Measurements from ENCODE around the gene UPK3BL1.
"Not testable (repeated sequence)": the region's sequence is repeated elsewhere in the genome, so short reads cannot be mapped to it uniquely, and the experiment has no call there.

Gene UPK3BL1
- 0 reads per million in 4 experiments for total RNA-seq

- DNase-seq, result not testable (repeated sequence)
Observed at GRCh38 chr7:102642691-102643090, at the start of gene UPK3BL1. TSS of gene UPK3BL1 (minus strand) at chr7:102642791. CDS start at chr7:102642741, 50 bp downstream.

- DNase-seq, result not testable (repeated sequence)
Observed at GRCh38 chr7:102690602-102691001, 48.0 kb upstream of the UPK3BL1 start.

- DNase-seq, result not testable (repeated sequence)
Observed at GRCh38 chr7:102689436-102690282, 47.1 kb upstream of the UPK3BL1 start.

GRCh38 chr7:102688299-102689036 lies 45.9 kb upstream of the UPK3BL1 start:
- DNase-seq, result not testable (repeated sequence)

GRCh38 chr7:102682560-102682959 lies 40.0 kb upstream of the UPK3BL1 start:
- not testable (repeated sequence) for DNase-seq

- not testable (repeated sequence) for DNase-seq
Observed at GRCh38 chr7:102680780-102681179, 38.2 kb upstream of the UPK3BL1 start.

- not testable (repeated sequence) for DNase-seq
Observed at GRCh38 chr7:102675545-102675944, 33.0 kb upstream of the UPK3BL1 start.

GRCh38 chr7:102673447-102674067 lies 31.0 kb upstream of the UPK3BL1 start:
- DNase-seq, result not testable (repeated sequence)

- not testable (repeated sequence) for DNase-seq
Observed at GRCh38 chr7:102671956-102672307, 29.3 kb upstream of the UPK3BL1 start.

- not testable (repeated sequence) for DNase-seq
Observed at GRCh38 chr7:102671166-102671955, 28.8 kb upstream of the UPK3BL1 start, which contains the start of gene POLR2J2. TSS of gene POLR2J2 (minus strand) at chr7:102671663. CDS start at chr7:102671601, 62 bp downstream.

- not testable (repeated sequence) for DNase-seq
Observed at GRCh38 chr7:102667523-102667922, 24.9 kb upstream of the UPK3BL1 start.

- DNase-seq, result not testable (repeated sequence)
Observed at GRCh38 chr7:102666850-102667249, 24.3 kb upstream of the UPK3BL1 start.

- DNase-seq, result not testable (repeated sequence)
Observed at GRCh38 chr7:102664765-102665164, 22.2 kb upstream of the UPK3BL1 start.

GRCh38 chr7:102649924-102650323 lies 7.3 kb upstream of the UPK3BL1 start, which contains the start of gene SPDYE2B:
TSS of gene SPDYE2B (plus strand) at chr7:102650319. CDS start at chr7:102652349, 2,030 bp downstream.
- DNase-seq, result not testable (repeated sequence)

- not testable (repeated sequence) for DNase-seq
Observed at GRCh38 chr7:102647813-102648212, 5.2 kb upstream of the UPK3BL1 start.

- not testable (repeated sequence) for DNase-seq
Observed at GRCh38 chr7:102643404-102643803, 813 bp upstream of the UPK3BL1 start.

- DNase-seq, result not testable (repeated sequence)
Observed at GRCh38 chr7:102638848-102639247, 3.7 kb downstream of the UPK3BL1 start.

GRCh38 chr7:102636956-102637355 lies 5.6 kb downstream of the UPK3BL1 start:
- DNase-seq, result not testable (repeated sequence)

- not testable (repeated sequence) for DNase-seq
Observed at GRCh38 chr7:102635354-102635753, 7.2 kb downstream of the UPK3BL1 start.

- not testable (repeated sequence) for DNase-seq
Observed at GRCh38 chr7:102634299-102634698, 8.3 kb downstream of the UPK3BL1 start.

GRCh38 chr7:102630622-102631021 lies 12.0 kb downstream of the UPK3BL1 start:
- DNase-seq, result not testable (repeated sequence)

All from effector CD8-positive, alpha-beta T cell (primary cell).